Measurements from ENCODE around the gene ITPRID2.

Gene ITPRID2

DNA sequence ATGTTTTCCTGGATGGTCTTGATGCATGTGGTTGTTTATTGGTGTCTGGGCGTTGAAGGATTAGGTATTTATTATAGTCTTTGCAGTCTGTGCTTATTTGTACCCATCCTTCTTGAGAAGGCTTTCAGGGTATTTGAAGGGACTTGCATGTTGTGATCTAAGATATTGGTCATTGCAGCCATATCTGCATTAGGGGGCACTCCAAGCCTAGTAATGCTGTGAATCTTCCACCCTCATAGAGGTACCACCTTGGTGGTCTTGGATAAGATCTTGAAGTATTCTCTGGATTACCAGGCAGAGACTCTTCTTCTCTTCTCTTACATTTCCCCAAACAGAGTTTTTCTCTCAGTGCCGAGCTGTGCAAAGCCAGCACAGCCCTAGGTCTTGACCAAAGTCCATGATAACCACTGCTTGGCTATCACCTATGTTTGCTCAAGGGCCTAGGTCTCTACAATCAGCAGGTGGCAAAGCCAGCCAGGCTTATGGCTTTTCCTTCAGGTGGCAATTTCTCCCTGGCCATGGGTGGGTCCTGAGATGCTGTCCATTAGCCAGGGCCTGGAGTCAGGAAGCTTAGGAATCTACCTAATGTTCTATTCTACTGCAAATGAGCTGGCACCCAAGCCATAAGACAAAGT, 78.7 kb downstream of the ITPRID2 start:
- DNase-seq, result no peak

DNA sequence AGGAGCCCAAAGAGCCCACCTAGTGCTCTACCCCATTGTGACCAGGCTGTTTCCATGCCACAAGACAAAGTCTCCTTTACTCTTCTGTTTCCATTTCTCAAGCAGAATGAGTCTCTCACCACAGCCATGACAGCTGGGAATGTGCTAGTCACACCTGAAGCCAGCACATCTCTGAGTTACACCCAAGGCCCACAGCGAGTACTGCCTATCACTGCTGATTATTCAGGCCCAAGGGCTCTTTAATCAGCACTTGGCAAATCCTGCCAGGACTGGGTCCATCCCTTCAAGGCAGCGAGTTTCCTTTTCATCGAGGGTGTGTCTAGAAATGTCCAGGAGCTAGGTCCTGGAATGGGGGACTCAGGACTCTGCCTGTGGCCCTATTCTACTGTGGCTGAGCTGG, 79.5 kb downstream of the ITPRID2 start:
- DNase-seq, result no peak

DNA sequence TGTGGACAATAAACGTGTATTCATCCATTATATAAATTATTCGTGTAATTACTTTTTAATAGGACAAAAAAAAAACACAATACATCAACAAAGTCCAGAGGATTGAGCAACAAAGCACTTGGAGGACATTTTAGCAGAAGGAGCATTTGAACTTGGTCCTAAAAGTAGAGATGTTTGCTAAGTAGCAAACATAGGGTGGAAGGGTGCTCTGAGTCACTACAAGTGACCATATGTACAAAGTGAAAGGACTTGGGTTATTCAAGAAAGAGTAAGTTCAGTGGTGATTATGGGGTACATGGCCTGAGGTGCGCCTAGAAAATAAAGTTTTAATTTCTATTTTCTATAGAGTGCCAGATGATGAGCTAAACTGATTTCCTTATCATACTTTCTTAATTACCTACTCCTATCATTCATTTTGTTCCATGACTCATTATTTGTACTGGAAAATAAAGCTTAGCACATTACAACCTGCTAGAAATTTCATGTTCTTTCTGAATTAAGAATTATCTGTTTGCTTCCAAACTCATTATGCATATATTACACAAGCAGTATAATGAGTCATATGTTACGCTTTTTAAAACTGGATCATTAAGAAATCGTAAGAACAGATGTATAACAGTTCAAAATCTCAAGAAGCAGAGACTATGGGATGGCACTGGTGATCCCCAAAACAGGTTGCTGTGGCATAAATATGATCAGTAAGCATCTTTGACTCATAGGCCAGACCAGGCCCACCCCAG, 81.1 kb downstream of the ITPRID2 start:
- no peak for DNase-seq

DNA sequence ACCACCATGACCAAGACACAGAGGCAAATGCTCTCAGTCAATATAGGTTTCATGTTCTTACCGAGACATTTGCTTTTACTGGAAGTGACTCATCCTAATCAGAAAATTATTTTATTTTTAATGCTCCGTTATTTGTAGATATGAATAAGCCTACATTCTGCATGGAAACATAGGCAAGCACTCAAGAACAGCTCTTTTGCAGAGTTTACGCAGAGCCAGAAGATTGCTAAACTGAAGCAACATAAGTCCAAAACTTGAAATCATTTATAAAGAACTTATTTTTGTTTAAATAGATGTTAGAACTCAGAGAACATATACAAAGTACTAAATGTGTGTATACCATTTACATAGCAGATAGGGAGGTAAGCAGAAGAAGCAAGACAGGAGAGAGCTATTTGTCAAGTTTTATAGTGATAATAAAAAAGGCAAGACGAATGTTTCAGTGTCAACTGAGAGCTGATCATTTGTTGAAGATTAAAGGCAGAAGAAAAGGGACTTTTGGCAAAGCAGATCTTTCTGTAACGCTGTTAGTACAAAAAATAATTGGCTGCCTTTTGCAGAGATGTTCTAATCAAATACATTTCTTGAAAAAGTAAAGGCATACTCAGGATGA, 81.7 kb downstream of the ITPRID2 start:
- DNase-seq, result no peak

DNA sequence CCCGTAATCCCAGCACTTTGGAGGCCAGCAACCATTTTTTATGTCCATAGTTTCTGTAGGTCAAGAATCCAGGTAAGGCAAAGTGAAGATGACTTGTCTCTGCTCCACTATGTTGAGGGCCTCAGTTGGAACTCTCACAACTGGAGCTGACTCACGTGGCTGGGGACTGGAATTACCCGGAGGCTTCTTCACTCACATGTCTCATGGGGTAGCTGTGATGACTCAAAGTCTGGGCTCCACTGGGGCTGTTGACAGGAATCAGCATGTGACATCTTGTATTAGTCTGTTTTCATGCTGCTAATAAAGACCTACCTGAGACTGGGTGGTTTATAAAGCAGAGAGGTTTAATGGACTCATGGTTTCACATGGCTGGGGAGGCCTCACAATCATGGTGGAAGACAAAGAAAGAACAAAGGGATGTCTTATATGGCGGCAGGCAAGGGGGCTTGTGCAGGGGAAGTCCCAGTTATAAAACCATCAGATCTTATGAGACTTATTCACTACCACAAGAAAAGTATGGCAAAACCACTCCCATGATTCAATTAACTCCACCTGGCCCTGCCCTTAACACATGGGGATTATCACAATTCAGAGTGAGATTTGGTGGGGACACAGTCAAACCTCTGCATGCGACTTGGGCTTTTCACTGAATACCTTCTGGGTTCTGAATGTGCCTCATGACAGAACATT, 86.3 kb downstream of the ITPRID2 start:
- DNase-seq, result no peak

DNA sequence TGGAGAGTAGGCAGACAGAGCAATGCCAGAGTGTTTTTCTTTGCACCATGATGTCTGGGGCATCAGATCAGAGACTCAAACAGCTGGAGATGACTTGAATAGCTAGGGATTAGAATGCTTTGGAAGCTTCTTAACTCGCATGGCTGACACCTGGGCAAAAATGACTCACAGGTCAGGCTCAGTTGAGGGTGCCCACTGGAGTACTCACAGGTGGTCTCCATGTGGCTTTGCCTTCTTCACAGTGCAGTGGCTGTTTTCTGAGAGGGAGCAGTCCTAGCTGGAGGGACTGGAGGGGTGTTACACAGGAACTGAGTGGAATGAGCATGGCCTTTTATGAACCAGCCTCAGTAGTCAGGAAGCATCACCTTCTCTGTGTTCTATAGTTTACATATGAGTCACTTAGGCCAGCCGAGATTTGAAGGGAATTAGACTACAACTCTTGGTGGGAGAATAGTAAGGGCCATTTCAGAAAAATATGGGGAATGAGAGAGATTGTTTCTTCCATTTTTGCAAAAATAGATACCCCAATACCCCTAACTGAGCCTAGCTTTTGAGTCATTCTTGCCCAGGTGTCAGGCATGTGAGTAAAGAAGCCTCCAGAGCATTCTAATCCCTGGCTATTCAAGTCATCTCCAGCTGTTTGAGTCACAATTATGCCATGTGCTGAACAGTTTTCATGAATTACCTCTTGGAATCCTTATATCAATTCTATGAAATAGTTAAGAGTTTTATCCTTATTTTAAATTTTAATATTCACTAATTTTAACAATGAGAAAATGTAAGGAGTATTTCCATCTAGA, 87.0 kb downstream of the ITPRID2 start:
- DNase-seq, result no peak
